Measurements from ENCODE around the gene POLR3K.
"Not testable (repeated sequence)": the region's sequence is repeated elsewhere in the genome, so short reads cannot be mapped to it uniquely, and the experiment has no call there.

The POLR3K gene

DNA sequence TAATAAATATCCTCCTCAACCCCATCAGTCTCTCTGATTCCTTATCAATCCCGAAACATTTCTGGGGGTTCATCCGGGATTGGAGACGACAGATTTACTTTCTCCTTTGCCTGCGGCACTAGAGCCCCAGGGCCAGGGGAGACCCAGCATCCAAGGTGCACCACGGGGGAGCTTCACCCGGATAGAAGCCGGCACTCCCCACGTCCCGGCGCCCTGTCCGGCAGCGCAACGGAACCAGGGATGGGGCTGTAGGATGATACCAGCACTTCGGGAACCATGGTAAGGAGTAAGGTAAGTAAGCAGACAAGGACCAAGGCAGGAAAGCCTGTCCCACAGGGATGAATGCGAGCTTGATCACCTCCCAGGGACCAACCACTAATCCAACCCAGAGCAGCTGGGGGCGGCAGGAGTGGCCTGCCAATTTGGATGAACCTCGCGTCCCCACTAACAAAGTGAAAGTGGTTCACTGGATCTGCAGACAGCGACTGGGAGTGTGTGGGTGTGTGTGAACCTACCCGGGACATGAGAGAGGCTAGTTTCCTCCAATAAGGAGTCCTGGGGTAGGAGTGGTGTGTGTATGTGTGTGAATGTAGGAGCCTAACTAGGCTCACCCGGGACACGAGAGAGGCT, 11.9 kb downstream of the POLR3K start:
- no peak overlapping the region for H3K27ac ChIP-seq
- TF ChIP-seq, protein P1, sequence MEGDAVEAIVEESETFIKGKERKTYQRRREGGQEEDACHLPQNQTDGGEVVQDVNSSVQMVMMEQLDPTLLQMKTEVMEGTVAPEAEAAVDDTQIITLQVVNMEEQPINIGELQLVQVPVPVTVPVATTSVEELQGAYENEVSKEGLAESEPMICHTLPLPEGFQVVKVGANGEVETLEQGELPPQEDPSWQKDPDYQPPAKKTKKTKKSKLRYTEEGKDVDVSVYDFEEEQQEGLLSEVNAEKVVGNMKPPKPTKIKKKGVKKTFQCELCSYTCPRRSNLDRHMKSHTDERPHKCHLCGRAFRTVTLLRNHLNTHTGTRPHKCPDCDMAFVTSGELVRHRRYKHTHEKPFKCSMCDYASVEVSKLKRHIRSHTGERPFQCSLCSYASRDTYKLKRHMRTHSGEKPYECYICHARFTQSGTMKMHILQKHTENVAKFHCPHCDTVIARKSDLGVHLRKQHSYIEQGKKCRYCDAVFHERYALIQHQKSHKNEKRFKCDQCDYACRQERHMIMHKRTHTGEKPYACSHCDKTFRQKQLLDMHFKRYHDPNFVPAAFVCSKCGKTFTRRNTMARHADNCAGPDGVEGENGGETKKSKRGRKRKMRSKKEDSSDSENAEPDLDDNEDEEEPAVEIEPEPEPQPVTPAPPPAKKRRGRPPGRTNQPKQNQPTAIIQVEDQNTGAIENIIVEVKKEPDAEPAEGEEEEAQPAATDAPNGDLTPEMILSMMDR (IDR thresholded peaks at IDR 0.05) = no peak
- TF ChIP-seq ZFX (IDR thresholded peaks at IDR 0.05; ENCODE audit: borderline replicate concordance) = no peak

DNA sequence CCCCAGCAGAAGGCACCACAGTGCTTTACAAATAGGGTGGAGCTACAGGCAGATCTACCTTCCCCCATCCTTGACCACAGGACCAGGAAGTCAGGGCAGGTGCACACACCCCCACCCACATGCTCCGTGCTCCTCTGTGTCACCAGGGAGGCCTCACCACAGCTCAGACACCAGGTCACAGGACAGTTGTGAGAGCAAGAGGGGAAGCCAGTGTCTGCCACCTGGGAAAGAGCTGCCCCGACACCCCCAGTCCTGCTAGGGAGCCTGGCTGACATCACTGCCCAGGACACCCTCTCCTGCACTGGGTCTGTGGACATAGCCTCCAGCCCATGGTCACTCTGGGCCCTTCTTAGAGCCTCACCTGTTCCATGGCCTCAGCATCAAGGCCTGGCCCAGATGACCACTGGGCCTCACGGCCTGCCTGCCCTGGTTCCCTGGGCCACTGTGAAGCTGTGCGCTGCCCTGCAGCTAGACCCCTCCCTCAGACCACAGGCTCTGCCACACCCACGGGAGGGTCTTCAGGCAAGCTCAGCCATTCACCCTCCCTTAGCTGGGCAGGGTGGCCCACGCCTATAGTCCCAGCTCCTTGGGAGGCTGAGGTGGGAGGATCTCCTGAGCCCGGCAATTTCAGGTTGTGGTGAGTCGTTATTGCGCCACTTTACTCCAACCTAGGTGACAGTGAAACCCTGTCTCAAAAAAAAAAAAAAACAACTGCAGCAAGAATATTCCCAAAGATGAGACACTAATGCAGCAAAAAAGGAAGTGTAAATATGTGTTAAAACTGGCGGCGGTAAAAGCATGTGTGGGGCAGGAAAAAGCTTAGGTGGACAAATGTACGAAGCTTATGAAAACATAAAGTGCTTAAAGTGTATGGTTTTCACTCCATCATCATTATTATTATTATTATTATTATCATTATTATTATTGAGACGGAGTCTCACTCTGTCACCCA, 14.2 kb downstream of the POLR3K start:
- no peak overlapping the region for H3K27ac ChIP-seq
- TF ChIP-seq, protein P1 (IDR thresholded peaks at IDR 0.05) = no peak
- TF ChIP-seq ZFX (IDR thresholded peaks at IDR 0.05; ENCODE audit: borderline replicate concordance) = no peak

DNA sequence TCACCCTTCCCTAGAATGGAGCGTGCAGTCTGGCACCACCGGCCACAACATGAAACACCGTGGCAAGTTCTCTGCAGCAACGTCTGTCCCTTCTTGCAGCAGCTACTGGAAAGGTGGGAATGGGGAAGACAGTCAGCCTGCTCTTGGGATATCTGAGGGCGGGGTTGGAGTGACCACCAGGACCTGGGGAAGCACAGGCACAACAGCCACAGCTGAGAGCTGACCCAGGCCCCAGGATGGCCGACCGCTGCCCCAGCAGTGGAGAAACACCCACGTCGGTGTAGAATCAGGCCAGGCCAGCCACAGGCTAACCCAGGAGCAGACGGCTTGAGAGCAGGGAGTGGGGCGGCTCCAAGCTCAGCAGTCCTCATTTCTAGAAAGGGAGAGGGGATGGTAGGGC, 15.2 kb downstream of the POLR3K start:
- not testable (repeated sequence) for H3K27ac ChIP-seq

DNA sequence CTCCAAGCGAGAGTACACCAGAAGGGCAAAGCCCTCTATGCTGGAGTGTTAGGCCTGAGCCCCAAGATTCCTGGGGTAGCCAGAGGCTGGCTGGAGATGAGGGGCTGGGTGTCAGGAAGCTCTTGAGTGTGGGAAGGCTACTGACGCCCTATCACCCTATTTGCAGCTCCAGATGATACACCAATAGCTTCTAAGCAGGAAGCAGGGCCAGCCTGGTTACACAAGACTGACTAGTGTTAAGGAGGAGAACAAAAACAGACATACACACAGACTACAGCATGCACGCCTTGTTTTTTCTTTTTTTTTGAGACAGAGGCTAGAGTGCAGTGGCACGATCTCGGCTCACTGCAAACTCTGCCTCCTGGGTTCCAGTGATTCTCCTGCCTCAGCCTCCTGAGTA, 15.9 kb downstream of the POLR3K start:
- H3K27ac ChIP-seq = no peak overlapping the region
- no peak for TF ChIP-seq ZFX (IDR thresholded peaks at IDR 0.05; ENCODE audit: borderline replicate concordance)
- TF ChIP-seq, protein P1 (IDR thresholded peaks at IDR 0.05) = no peak

DNA sequence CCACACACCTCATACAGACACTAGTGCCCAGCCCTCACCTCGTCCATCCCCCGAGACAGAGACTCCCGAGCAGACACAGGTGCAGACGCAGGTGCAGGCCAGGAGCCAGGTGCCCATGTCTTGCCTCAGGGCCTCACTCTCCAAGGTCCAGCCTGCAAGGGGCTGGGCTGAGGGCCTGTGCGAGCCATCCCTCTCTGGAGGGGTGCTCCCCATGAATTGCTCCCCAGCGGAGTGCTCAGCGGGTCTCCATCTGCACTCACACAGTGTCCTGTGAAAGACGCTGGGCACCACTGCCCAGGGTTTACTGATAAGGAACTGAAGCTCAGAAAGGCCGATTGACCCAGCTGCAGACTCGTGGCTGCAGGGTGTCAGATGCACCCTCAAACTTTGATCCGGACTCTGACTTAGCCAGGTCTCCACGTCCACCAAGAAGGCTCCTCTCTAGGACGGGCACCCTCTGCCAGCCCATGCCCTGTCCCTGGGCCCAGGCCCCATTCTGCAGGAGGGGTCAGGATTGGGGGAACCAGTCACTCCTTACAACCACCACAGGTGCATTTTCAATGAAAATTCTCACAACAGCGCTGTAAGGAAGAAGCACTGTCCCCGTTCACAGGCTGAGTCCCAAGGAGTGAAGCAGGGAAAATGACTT, 16.9 kb downstream of the POLR3K start:
- no peak overlapping the region for H3K27ac ChIP-seq
- TF ChIP-seq, protein P1 (IDR thresholded peaks at IDR 0.05) = no peak
- no peak for TF ChIP-seq ZFX (IDR thresholded peaks at IDR 0.05; ENCODE audit: borderline replicate concordance)

DNA sequence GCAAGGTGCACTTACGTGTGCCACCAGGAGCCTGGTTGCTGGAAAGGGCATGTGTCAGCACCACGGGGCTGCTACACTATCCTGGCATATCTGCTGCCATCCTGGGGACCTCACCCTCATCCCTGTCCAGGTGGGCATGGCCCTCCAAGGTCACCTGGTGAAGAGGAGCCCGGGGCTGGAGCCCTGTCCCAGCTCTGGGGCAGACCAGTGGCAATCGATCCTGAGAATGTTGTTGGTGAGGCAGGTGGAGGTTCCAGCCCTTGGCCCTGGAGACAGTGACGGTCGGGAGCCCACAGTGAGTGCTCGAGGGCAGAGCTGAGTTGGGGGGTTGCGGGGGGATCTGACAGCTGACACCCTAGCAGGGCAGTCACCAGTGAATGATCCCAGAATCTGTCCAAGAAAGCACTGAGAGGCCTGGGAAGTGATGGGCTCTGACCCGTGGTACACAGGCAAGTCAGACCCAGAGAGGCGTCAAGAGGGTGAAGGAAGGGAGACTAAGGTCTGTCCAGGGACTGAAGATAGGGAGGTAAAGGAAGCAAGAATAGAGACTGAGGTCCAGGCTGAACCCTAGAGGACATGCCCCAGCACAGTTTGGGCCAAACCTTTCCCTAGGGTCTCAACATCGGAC, 17.6 kb downstream of the POLR3K start:
- H3K27ac ChIP-seq = no peak overlapping the region
- TF ChIP-seq, protein P1 (IDR thresholded peaks at IDR 0.05) = no peak
- TF ChIP-seq ZFX (IDR thresholded peaks at IDR 0.05; ENCODE audit: borderline replicate concordance) = no peak

DNA sequence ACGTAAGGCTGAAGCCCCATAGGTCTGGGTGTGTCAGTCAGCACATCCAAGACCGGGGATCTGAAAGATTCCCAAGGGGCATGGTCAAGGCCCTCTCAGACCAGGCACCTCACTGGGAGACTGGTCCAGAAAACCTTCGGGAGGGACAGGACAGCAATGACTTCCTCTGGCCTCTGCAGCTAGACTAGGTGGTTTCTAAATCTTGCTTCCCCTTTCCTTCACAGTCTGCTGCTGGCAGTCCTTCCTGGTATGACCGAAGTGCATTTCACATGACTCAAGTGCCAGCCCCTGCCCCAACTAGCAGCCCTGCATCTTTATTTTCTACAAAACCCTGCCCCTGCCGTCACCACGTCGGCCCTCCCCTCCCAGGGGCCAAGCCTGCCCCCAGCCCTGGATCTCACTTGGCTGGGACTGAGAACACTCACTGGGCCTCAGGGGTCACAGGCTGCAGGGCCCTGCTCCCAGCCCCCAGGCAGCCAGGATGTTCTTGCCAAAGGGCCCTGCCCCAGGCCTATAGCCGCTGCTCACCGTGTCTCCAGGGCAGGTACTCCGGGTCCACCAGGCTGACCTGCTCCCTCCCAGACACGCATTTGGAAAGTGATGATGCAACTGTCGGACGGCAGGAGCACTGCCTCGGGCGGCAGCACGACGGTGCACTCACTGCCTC, 18.3 kb downstream of the POLR3K start:
- H3K27ac ChIP-seq = no peak overlapping the region
- TF ChIP-seq, protein P1 (IDR thresholded peaks at IDR 0.05) = no peak
- TF ChIP-seq ZFX (IDR thresholded peaks at IDR 0.05; ENCODE audit: borderline replicate concordance) = no peak

Data from 22Rv1 (cell line).